HEK293T (cell line): ENCODE results near the gene MACROD2.

ENCODE experiments used
- BHLHE40 ChIP-seq: fragments of 450-650 bp; IDR thresholded peaks from 2 replicates; pipeline ENCODE4 v1.6.1; 2016; ENCODE audit warnings: mild to moderate bottlenecking, moderate library complexity, borderline replicate concordance
- CTBP1 ChIP-seq: fragments of 450-650 bp; IDR thresholded peaks from 2 replicates; pipeline ENCODE4 v1.6.1; 2016; ENCODE audit warnings: borderline replicate concordance
- ELF4 ChIP-seq: fragments of 450-650 bp; IDR thresholded peaks from 2 replicates; pipeline ENCODE4 v1.6.1; 2017; ENCODE audit warnings: antibody characterized with exemption
- FOXA1 ChIP-seq: fragments of 450-650 bp; IDR thresholded peaks from 2 replicates; pipeline ENCODE4 v1.6.1; 2016; ENCODE audit warnings: mild to moderate bottlenecking
- FOXK2 ChIP-seq: fragments of 450-650 bp; IDR thresholded peaks from 2 replicates; pipeline ENCODE4 v1.6.1; 2016; ENCODE audit warnings: mild to moderate bottlenecking
- FOXM1 ChIP-seq: fragments of 450-650 bp; IDR thresholded peaks from 2 replicates; pipeline ENCODE4 v1.6.1; 2017; ENCODE audit warnings: mild to moderate bottlenecking, borderline replicate concordance
- HDGF ChIP-seq: fragments of 450-650 bp; IDR thresholded peaks from 2 replicates; pipeline ENCODE4 v1.6.1; 2017; ENCODE audit warnings: antibody characterized with exemption, borderline replicate concordance
- SP1 ChIP-seq: fragments of 450-650 bp; IDR thresholded peaks from 2 replicates; pipeline ENCODE4 v1.6.1; 2017

GRCh38 chr20:14113416-14113815 is 118.1 kb downstream of the MACROD2 start:
- no peak for TF ChIP-seq CTBP1
- TF ChIP-seq SP1 = no peak
- TF ChIP-seq BHLHE40 = no peak
- TF ChIP-seq HDGF = no peak
- no peak for TF ChIP-seq FOXM1
- TF ChIP-seq FOXA1 = no peak
- no peak for TF ChIP-seq FOXK2
- TF ChIP-seq ELF4 = no peak
